NOMO-1 (cell line): ENCODE measurements around the gene ROBO1.
A peak's percentile ranks its signal among the peaks of the same experiment; 100 is the strongest.
"Not testable (repeated sequence)": the region's sequence is repeated elsewhere in the genome, so short reads cannot be mapped to it uniquely, and the experiment has no call there.

Experiments used
- DNase-seq, 2 experiments: peaks; one replicate each; lab custom pipeline; 2025; ENCODE audit not compliant: unreplicated experiment in 2 of 2; lab: John Stamatoyannopoulos, UW

ROBO1 gene

GRCh38 chr3:79560698-79561097, 207.1 kb downstream of the ROBO1 start:
- DNase-seq, result no peak

- peak; percentile 14 to 64 for DNase-seq
These were observed 208.9 kb downstream of the ROBO1 start for GRCh38 chr3:79558943-79559342.

- DNase-seq, result no peak
These were observed 212.1 kb downstream of the ROBO1 start for GRCh38 chr3:79555655-79556054.

GRCh38 chr3:79551997-79552396, 215.8 kb downstream of the ROBO1 start:
- DNase-seq, result no peak

GRCh38 chr3:79551321-79551892, 216.4 kb downstream of the ROBO1 start:
- no peak for DNase-seq

GRCh38 chr3:79543218-79543982, 224.4 kb downstream of the ROBO1 start:
- peak in 1 of 2 experiments; percentile 9 for DNase-seq

GRCh38 chr3:79534727-79535126, 233.1 kb downstream of the ROBO1 start:
- no peak for DNase-seq

- DNase-seq, result no peak
These were observed 236.1 kb downstream of the ROBO1 start for GRCh38 chr3:79531566-79532295.

GRCh38 chr3:79521221-79521848, 246.5 kb downstream of the ROBO1 start:
- DNase-seq, result peak; percentile 4 to 44

GRCh38 chr3:79517766-79518413, 249.9 kb downstream of the ROBO1 start:
- peak in 1 of 2 experiments; percentile 17 for DNase-seq

- DNase-seq, result no peak
These were observed 251.0 kb downstream of the ROBO1 start for GRCh38 chr3:79516795-79517194.

GRCh38 chr3:79515072-79515471, 252.7 kb downstream of the ROBO1 start:
- DNase-seq, result no peak

- no peak for DNase-seq
These were observed 253.7 kb downstream of the ROBO1 start for GRCh38 chr3:79514069-79514468.

GRCh38 chr3:79506751-79507150, 261.0 kb downstream of the ROBO1 start:
- DNase-seq, result no peak

GRCh38 chr3:79502216-79502681, 265.5 kb downstream of the ROBO1 start:
- DNase-seq, result not testable (repeated sequence)

- peak; percentile 16 to 25 for DNase-seq
These were observed 270.2 kb downstream of the ROBO1 start for GRCh38 chr3:79497447-79498111.

GRCh38 chr3:79491029-79491641, 276.7 kb downstream of the ROBO1 start:
- DNase-seq, result no peak

GRCh38 chr3:79490165-79491028, 277.4 kb downstream of the ROBO1 start:
- no peak for DNase-seq

GRCh38 chr3:79488407-79488806, 279.4 kb downstream of the ROBO1 start:
- no peak for DNase-seq
